ENCODE data around the gene INTS3.

Gene INTS3

DNA sequence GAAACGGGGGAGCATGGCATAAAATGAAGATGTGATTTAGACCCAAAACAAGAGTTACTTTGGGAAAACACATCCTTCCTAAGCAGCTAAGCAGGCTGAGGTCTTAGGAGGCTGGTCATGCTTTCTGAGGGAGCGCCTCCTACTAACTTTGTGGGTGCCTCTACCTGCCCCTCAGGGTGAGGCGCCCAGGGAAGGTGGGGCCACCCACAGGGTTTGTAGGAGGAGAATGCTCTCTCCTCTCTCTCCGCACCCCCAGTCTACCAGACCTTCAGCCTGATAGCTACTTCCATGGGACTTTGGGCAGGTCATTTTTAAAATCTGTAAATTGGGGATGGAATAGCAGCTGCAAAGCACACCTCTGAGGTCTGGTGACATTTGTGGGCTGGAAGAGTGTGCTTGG lies 71.2 kb downstream of the INTS3 start:
- DNase-seq, result no peak

DNA sequence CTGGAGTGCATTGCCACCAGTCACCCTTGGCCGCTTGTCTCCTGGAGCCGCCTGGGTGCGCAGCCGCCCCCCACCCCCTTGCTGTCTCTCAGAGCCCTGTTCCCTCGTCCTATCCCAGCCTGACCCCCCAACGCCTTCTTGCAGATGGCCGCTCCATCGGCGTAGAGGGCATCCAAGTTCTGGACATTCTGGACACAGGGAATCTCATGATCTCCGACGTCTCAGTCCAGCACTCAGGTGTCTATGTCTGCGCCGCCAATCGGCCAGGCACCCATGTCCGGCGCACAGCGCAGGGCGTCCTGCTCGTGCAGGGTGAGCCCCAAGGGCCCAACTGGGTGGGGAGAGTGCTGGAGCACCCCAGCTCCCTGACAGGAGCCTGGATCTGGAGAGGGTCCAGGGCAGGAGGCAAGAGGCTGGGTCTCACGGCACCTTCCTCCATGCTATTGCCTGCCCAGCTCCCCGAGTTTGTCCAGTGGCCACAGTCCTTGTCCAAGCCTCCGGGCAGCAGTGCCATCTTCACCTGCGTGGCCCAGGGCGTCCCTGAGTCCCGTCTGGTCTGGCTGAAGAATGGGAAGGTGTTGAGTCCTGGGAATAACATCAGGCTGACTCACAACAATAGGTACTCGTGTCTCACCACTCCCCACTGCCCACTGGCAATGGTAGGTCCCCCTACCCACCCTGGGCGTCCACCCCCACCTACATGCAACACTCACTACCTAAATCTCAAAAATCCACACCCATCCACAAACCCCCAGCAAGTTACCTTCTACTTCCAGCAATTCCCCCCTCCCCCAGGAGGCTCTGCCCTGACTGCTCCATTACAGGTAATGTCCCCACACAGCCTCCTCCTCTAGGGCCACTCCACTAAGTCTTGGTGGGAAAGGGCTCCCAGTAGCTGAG lies 72.0 kb downstream of the INTS3 start:
- no peak for DNase-seq

DNA sequence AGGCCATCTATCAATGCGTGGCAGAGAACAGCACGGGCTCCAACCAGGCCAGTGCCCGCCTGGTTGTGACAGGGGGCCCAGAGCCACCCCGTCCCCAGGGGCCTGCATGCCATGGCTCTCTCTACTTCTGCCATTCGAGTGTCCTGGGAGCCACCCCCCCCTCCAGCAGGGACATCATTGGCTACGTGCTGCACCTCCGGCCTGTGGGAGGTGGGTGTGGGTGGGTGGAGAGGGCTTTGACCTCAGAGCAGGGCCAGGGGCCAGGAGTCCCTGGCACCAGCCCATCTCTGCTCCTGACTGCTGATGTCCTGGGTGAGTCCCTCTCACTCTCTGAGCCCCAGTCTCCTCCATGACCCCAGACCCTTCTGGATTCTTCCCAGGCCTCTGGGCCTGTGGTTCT lies 72.7 kb downstream of the INTS3 start:
- no peak for DNase-seq

DNA sequence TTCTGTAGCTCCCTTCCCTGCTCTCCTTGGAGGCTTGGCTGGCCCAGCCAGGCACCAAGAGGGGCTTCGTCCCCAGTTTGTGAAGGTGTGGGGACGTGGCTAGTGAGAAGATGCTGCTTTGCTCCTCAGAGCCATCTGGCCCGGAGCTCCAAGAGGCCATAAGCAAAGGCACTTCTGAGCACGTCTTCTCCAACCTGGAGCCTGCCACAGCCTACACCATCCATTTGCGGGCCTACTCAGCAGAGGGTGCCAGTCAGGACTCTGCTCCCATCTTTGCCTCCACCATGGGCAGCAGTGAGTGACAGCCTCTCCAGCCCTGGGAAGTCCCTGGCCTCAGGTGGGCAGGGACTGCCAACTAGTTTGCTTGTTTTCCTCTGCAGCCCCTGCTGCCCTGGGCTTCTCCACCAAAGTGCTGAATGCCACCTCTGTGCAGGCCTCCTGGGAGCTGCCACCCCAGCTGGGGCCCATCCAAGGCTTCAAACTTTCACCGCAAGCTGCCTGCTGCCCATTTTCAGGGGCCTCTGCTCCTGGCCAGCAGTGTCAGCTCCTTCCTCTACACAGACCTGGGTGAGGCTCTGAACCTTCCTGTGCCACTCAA lies 73.3 kb downstream of the INTS3 start:
- no peak for DNase-seq

DNA sequence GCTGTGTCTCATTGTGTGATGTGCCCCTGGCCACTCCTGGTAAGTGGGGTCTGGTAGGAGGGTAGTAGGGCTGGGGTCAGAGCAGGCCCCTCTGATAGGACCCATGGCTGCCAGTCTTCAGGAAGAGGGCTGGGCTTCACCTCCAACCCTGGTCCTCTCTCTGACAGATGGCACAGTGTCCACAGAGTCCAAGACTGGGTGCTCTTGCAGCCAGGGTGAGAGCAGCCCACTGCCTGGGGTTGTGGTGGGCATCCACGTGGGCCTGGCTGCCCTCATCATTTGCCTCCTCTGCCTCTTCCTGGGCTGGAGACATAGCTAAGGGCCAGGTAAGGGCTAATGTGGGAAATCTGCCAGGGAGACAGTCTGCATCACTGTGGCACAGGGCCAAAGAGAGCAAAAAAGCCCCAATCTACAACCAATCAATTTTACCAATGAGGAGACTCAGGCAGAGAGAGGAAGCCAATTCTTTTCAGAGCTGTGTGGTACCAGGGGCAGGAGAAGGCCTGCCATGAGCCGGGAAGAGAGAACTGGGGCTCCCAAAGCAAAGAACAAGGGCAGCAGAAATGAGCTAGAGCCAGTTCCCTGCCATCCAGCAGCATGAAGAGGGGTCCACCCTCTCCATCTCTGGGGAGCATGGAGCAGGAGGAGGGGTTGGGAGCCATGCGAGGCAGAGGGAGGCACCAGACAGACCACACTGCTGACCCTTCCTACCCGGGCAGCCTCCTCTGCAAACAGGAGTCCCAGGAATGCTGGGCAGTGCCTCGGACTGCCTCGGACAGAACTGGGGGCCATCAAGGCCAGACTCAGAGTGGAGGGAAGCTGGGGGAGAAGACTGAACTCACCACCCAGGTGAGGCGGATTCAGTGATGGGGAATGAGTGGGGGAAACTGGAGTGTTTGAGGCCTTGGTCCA lies 74.2 kb downstream of the INTS3 start:
- DNase-seq, result no peak

DNA sequence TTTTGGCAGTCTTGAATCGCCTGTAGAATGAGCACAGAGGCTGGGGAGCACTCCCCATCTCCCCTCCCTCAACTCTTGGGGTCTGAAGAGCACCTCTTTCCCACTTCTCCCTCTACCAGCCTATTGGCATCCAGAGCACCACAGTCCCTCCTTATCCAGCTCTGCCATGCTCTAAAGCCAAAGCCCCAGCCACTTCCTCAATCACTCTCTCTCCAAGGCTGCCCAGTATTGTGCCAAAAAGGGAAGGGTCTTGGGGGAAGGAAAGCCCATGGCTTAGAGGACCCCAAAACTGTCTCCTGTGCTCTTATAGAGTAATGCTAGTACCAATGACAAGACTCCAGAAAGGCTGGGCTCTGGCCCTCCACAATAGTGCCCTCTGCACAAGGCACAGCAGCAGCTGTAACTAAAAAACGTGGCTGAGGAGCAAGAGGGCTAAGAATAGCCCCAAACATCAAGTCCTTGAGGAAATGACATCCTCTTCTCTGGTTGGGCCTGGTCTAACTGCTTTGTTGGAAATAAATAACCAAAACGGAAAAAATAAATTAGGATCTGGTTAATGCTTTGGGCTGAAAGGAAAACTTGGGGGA lies 75.7 kb downstream of the INTS3 start:
- no peak for DNase-seq

DNA sequence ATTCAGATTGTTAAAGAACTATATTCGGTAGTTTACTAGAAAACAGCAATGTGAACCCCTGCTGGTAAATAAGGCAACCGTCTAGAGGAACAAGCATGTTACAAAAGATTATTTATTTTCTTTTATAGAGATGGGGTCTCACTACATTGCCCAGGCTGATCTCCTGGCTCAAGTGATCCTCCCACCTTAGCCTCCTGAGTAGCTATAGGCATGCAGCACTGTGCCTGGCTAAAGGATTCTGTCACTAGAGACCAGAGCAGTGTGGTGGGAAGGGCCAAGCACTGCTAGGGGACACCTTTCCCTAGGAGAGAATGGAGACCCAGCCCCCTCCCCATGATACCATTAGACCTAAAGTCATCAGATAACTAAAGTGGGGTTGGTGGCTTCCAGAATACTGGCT lies 76.3 kb downstream of the INTS3 start:
- no peak for DNase-seq

DNA sequence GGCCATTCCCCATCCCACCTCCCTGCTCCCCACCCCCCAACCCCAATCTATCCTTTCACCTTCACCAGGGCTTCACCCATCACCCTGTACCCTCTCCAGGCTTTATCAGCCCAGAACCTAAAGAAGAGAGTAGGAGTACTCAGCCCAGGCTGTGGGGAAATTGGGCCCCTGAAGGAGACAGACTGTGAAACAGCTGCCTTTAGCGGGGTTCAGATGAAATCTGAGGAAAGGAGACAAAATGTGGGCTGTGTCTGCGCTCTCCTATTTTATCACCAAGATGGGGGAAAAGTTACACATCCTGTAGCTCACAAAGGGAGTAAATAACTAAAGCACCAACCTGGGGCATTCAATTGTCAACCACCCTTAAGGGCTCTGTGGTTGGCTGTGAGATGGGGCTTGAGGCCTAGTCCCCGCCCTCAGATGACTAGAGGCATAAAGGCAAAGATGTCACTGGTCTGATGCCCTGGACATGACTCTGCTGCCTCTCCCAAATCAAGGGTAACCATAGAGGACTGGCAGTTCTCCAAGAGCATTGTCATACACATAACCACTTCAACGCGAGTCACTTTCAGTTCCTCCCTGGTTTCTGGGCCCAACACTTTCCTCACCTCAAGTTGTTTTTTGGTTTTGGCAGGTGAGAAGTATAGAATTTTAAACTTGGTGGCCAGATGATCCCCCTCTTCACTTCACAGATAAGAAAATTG lies 77.3 kb downstream of the INTS3 start:
- no peak for DNase-seq

DNA sequence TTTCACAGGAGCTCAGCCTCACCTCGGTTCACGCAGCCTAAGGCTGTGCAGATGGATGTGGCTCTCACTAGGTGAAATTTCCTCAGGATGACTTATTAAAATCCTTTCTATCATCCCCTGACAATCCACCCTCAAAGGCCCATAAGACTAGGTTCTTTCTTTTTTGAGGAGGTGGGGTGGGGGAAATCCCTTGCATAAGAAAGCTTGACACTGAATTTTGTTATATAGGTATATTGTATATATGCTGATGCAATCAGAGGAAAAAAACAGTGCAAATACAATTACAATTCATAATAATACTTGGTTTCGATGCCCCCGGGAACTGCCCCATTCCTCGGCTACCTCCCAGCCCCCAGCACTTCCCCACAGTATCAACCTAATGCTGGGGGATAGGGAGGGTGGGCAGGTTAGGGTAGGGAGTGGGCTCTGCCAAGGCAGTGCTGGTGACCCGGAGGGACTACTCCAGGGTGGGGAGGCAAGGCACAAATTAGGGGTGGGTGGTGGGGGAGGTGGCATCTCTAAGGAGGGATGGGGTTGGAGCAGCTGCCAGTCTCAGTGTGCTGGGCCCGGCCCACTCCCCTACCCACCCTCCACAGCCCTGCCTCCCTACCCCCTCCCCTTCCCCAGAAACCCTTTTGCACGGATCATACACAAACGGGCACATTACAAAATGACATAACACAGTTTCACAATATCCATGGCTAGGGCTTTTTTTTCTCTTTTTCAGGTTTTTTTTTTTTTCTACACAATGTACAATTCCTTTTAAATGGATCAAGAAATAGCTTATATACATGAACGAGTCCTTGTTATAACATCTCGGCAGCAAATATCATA lies 78.3 kb downstream of the INTS3 start:
- DNase-seq, result no peak

DNA sequence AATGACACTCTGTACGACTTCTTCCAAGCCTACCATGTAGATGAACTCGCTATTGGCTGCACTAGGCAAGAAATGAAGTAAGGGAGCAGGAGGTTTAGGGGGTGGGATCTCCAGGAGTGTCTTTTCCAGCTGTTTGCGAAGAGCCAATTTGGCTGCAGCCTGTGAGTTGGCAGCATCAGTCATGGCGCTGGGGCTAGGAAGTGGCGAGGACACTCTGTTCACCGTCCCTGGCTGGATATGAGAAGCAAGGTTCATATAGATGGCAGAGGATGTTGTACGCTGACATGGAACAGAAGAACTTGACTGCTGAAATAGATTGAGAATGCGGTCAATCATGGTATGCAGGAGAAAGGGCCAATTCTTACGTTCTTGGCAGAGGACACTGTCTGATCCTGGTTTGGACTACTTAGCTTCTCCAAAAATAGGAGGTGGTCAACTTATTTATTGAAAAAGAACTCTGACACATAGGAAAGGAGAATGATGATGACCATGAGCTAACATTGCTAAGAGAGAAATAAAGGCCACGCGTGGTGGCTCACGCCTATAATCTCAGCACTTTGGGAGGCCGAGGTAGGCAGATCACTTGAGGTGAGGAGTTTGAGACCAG lies 88.5 kb downstream of the INTS3 start:
- DNase-seq, result no peak

DNA sequence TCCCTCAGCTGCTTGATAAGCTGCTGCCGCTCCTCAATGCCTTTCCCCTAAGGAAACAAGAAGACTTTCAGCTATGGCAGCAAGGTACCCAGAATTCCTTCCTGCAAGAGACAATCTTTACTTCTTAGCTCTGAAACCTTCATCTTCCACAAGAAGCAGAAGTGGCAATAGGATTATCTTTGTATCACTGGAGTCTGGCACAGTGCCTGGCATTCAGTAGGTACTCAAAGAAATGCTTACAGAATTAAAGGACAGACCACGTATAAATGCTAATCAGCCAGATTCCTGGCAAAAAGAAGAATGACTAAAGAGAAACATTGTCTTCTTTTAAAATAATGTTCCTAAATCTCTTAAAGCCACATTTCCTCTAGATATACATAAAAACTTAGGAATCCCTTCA lies 91.0 kb downstream of the INTS3 start:
- DNase-seq, result no peak

Data from NCI-H2171 (cell line).